Esophagus squamous epithelium (tissue), 5 donors: ENCODE data around the gene ZNF414. TPM values are rescaled to one million over a fixed set of nuclear protein-coding genes. Genes with fewer than 3 reads are reported as not detected.

ENCODE experiments used
- DNase-seq: peaks from one replicate; lab custom pipeline; 2025; lab: John Stamatoyannopoulos, UW
- H3K27ac ChIP-seq, 4 donors: fragments of 200-600 bp; sonication (generic); one replicate each; pipeline ENCODE4 v1.5.1; 2016 to 2019; ENCODE audit warnings: mild to moderate bottlenecking in 1 of 4
- H3K27me3 ChIP-seq, 4 donors: fragments of 200-600 bp; sonication (generic); 1 replicate in 3 of 4; 2 replicates in 1 of 4; pipeline versions ENCODE4 v1.5.1 to v1.6.0; 2017 to 2021; ENCODE audit warnings: antibody characterized with exemption in 1 of 4
- H3K36me3 ChIP-seq, 3 donors: fragments of 200-600 bp; sonication (generic); one replicate each; pipeline ENCODE4 v1.5.1; 2016 to 2019
- H3K4me1 ChIP-seq, 3 donors: fragments of 200-600 bp; sonication (generic); one replicate each; pipeline ENCODE4 v1.5.1; 2017 to 2019
- H3K4me3 ChIP-seq, 4 donors: fragments of 200-600 bp; sonication (generic); 1 replicate in 3 of 4; 2 replicates in 1 of 4; pipeline ENCODE4 v1.5.1; 2016 to 2019; ENCODE audit warnings: mild to moderate bottlenecking in 2 of 4, moderate library complexity in 1 of 4
- H3K9me3 ChIP-seq, 3 donors: fragments of 200-600 bp; sonication (generic); one replicate each; pipeline ENCODE4 v1.5.1; 2016 to 2019
- CTCF ChIP-seq, 6 experiments: fragments of 450-650 bp in 4 of 6; fragments of 200-600 bp in 2 of 6; sonication (generic) in 2 of 6; IDR thresholded peaks; one replicate each; pipeline ENCODE4 v1.5.1; 2016 to 2019; ENCODE audit warnings: antibody characterized with exemption in 6 of 6, mild to moderate bottlenecking in 4 of 6, moderate library complexity in 4 of 6
- POLR2A ChIP-seq, 4 donors: fragments of 450-650 bp; IDR thresholded peaks; one replicate each; pipeline ENCODE4 v1.6.1; 2017; ENCODE audit warnings: antibody characterized with exemption in 4 of 4, mild to moderate bottlenecking in 4 of 4, moderate library complexity in 3 of 4
- WGBS, 2 donors: methylation state at CpG; one replicate each; pipeline ENCODE4 v1.1.5; 2018; 5-methylcytosine and 5-hydroxymethylcytosine counted together
- intact Hi-C: fragments of 100-400 bp; cut with DNase I; formaldehyde crosslinking; loops from one replicate; pipeline ENCODE4 v1.15.0; 2022
- total RNA-seq, 4 donors: library from RNA; depleted of rRNA; stranded (reverse); fragments of >200 nt; gene quantifications; one replicate each; pipeline ENCODE4 v1.1.0, GENCODE V29; 2016
- donor health status: DM: yes; HTN: yes; CAD: no.

ZNF414 gene
- total RNA-seq, 4 donors from 2014 or later = 4.0 to 29.9 (median 19.4) TPM

GRCh38 chr19:8468761-8469373, 45.1 kb downstream of the ZNF414 start:
- WGBS, 2 donors = 79 to 83% methylated on average over 7 to 8 of the region's 8 CpGs
- intact Hi-C loops = no loop called here
- Histone ChIP-seq H3K36me3 (peaks cover 20 to 100% (median 69%) of the 10 kb centered on the region in 3 donors), H3K9me3 (no peaks in the 10 kb centered on the region), H3K4me1 (peaks cover 0 to 8% (median 0%) of the 10 kb centered on the region in 3 donors), H3K27me3 (no peaks in the 10 kb centered on the region), H3K27ac (no peak overlapping the region), H3K4me3 (no peak overlapping the region)
- no peak for TF ChIP-seq POLR2A (IDR thresholded peaks at IDR 0.05)
- no peak for TF ChIP-seq CTCF (IDR thresholded peaks at IDR 0.05)
- no peak for DNase-seq

GRCh38 chr19:8468124-8468523, 45.8 kb downstream of the ZNF414 start:
- DNase-seq = no peak
- TF ChIP-seq POLR2A (IDR thresholded peaks at IDR 0.05) (no peak), CTCF (IDR thresholded peaks at IDR 0.05) (no peak)
- 77 to 78% methylated on average over 3 of the region's 3 CpGs for WGBS, 2 donors
- Histone ChIP-seq H3K4me3 (no peak overlapping the region), H3K27me3 (no peaks in the 10 kb centered on the region), H3K36me3 (peaks cover 25 to 100% (median 69%) of the 10 kb centered on the region in 3 donors), H3K4me1 (peaks cover 0 to 15% (median 0%) of the 10 kb centered on the region in 3 donors), H3K27ac (no peak overlapping the region), H3K9me3 (no peaks in the 10 kb centered on the region)
- intact Hi-C loops = no loop called here

GRCh38 chr19:8466018-8466417, 47.9 kb downstream of the ZNF414 start:
- DNase-seq = no peak
- Histone ChIP-seq H3K9me3 (no peaks in the 10 kb centered on the region), H3K4me1 (peaks cover 0 to 36% (median 6%) of the 10 kb centered on the region in 3 donors), H3K27me3 (no peaks in the 10 kb centered on the region), H3K4me3 (no peak overlapping the region), H3K36me3 (peaks cover 17 to 95% (median 59%) of the 10 kb centered on the region in 3 donors), H3K27ac (no peak overlapping the region)
- WGBS, 2 donors = 65 to 75% methylated on average over 4 of the region's 4 CpGs
- intact Hi-C loops = no loop called here
- TF ChIP-seq POLR2A (IDR thresholded peaks at IDR 0.05) = no peak
- TF ChIP-seq CTCF (IDR thresholded peaks at IDR 0.05) = no peak

- no peaks in the 10 kb centered on the region for H3K27me3 ChIP-seq
- H3K36me3 ChIP-seq = peaks cover 9 to 84% (median 33%) of the 10 kb centered on the region in 3 donors
- no peak overlapping the region for H3K4me3 ChIP-seq
- 83 to 87% methylated on average over 8 of the region's 8 CpGs for WGBS, 2 donors
- H3K27ac ChIP-seq = peak overlapping the region in 2 of 4 donors; percentile 31 to 42
- peaks cover 7 to 56% (median 28%) of the 10 kb centered on the region in 3 donors for H3K4me1 ChIP-seq
- TF ChIP-seq CTCF (IDR thresholded peaks at IDR 0.05) (no peak), POLR2A (IDR thresholded peaks at IDR 0.05) (no peak)
- no peak for DNase-seq
- intact Hi-C loops = no loop called here
- H3K9me3 ChIP-seq = no peaks in the 10 kb centered on the region
Measured at GRCh38 chr19:8463365-8463764, 50.6 kb downstream of the ZNF414 start.

GRCh38 chr19:8462571-8462970, 51.4 kb downstream of the ZNF414 start:
- H3K27me3 ChIP-seq = no peaks in the 10 kb centered on the region
- H3K9me3 ChIP-seq = no peaks in the 10 kb centered on the region
- no peak overlapping the region for H3K27ac ChIP-seq
- 75 to 78% methylated on average over 5 of the region's 5 CpGs for WGBS, 2 donors
- peaks cover 13 to 64% (median 36%) of the 10 kb centered on the region in 3 donors for H3K4me1 ChIP-seq
- DNase-seq = no peak
- TF ChIP-seq CTCF (IDR thresholded peaks at IDR 0.05) = no peak
- H3K4me3 ChIP-seq = no peak overlapping the region
- intact Hi-C loops = no loop called here
- H3K36me3 ChIP-seq = peaks cover 9 to 84% (median 33%) of the 10 kb centered on the region in 3 donors
